GM23338 (cell line): Measurements from ENCODE around the gene ADAMTS15. TPM values are rescaled to one million over a fixed set of nuclear protein-coding genes. Genes with fewer than 3 reads are reported as not detected.

Experiments
- ATAC-seq: fragments of 200-7000 bp; cut with Tn5 transposase; 3 replicates; pipeline ENCODE4 v1.9.1; 2020
- DNase-seq: peaks from one replicate; pipeline ENCODE4 v3.0.0-alpha.2; 2015; ENCODE audit warnings: low spot score
- H2AFZ ChIP-seq: fragments of 200-600 bp; sonication (generic); 2 replicates; pipeline ENCODE4 v1.8.0; 2016; ENCODE audit warnings: antibody characterized with exemption, mild to moderate bottlenecking, moderate library complexity
- H3F3A ChIP-seq: fragments of 200-600 bp; sonication (generic); replicated peaks from 2 replicates; pipeline ENCODE4 v1.8.0; 2017; ENCODE audit warnings: antibody characterized with exemption, mixed run types, low read depth
- H3K27ac ChIP-seq: fragments of 200-600 bp; sonication (generic); 2 replicates; pipeline ENCODE4 v1.6.1; 2016; ENCODE audit warnings: low read depth
- H3K27me3 ChIP-seq: fragments of 200-600 bp; sonication (generic); 2 replicates; pipeline ENCODE4 v1.8.0; 2016; ENCODE audit warnings: mild to moderate bottlenecking, mixed run types, moderate library complexity; ENCODE audit not compliant: insufficient read depth
- H3K36me3 ChIP-seq: fragments of 200-600 bp; sonication (generic); 2 replicates; pipeline ENCODE4 v1.8.0; 2016; ENCODE audit warnings: mild to moderate bottlenecking; ENCODE audit not compliant: insufficient read depth
- H3K4me1 ChIP-seq: fragments of 200-600 bp; sonication (generic); 2 replicates; pipeline ENCODE4 v1.8.0; 2016; ENCODE audit warnings: mild to moderate bottlenecking, moderate library complexity; ENCODE audit not compliant: insufficient read depth
- H3K4me2 ChIP-seq: fragments of 200-600 bp; sonication (generic); 2 replicates; pipeline ENCODE4 v1.7.1; 2017; ENCODE audit warnings: mixed run types
- H3K4me3 ChIP-seq: fragments of 200-600 bp; sonication (generic); 2 replicates; pipeline ENCODE4 v1.6.1; 2016; ENCODE audit warnings: mixed run types
- H3K79me2 ChIP-seq: fragments of 200-600 bp; sonication (generic); replicated peaks from 2 replicates; pipeline ENCODE4 v1.8.0; 2017; ENCODE audit warnings: mild to moderate bottlenecking; ENCODE audit not compliant: insufficient read depth
- H3K9me2 ChIP-seq: fragments of 200-600 bp; sonication (generic); 2 replicates; pipeline ENCODE4 v1.8.0; 2017; ENCODE audit not compliant: insufficient read depth
- H4K20me1 ChIP-seq: fragments of 200-600 bp; sonication (generic); replicated peaks from 2 replicates; pipeline ENCODE4 v1.8.0; 2017; ENCODE audit warnings: mild to moderate bottlenecking; ENCODE audit not compliant: insufficient read depth
- H3K27ac Mint-ChIP-seq: 2 replicates; pipeline ENCODE4 v1.8.0; 2020; ENCODE audit warnings: inconsistent platforms, mild to moderate bottlenecking, moderate library complexity, mixed read lengths
- H3K27me3 Mint-ChIP-seq: 3 replicates; pipeline ENCODE4 v1.8.0; 2022; ENCODE audit warnings: low read depth, mild to moderate bottlenecking, moderate library complexity, mixed read lengths, inconsistent platforms; ENCODE audit not compliant: insufficient read depth, poor library complexity
- H3K36me3 Mint-ChIP-seq: 3 replicates; pipeline ENCODE4 v1.8.0; 2021; ENCODE audit warnings: low read depth, mild to moderate bottlenecking, inconsistent platforms, moderate library complexity, mixed read lengths
- H3K4me1 Mint-ChIP-seq: 3 replicates; pipeline ENCODE4 v1.8.0; 2020; ENCODE audit warnings: mild to moderate bottlenecking, inconsistent platforms, mixed read lengths
- H3K4me3 Mint-ChIP-seq: 3 replicates; pipeline ENCODE4 v1.8.0; 2021; ENCODE audit warnings: moderate library complexity, mild to moderate bottlenecking, inconsistent platforms, mixed read lengths
- H3K9me3 Mint-ChIP-seq: 3 replicates; pipeline ENCODE4 v1.8.0; 2020; ENCODE audit warnings: moderate library complexity, mild to moderate bottlenecking, inconsistent platforms, mixed read lengths
- EZH2 ChIP-seq: fragments of 200-600 bp; sonication (generic); IDR thresholded peaks from one replicate; pipeline ENCODE4 v1.8.0; 2017; ENCODE audit warnings: antibody characterized with exemption, mild to moderate bottlenecking, low read depth; ENCODE audit not compliant: unreplicated experiment
- EZH2phosphoT487 ChIP-seq: fragments of 200-600 bp; sonication (generic); IDR thresholded peaks from one replicate; pipeline ENCODE4 v1.8.1; 2018; ENCODE audit warnings: antibody characterized with exemption; ENCODE audit not compliant: unreplicated experiment
- JUNB ChIP-seq: IDR thresholded peaks from one replicate; pipeline ENCODE4 v1.6.1; 2016; ENCODE audit warnings: antibody characterized with exemption; ENCODE audit not compliant: unreplicated experiment
- NANOG ChIP-seq: IDR thresholded peaks from 2 replicates; pipeline ENCODE4 v1.6.1; 2016; ENCODE audit warnings: antibody characterized with exemption, borderline replicate concordance
- POLR2AphosphoS5 ChIP-seq: IDR thresholded peaks from 2 replicates; pipeline ENCODE4 v1.6.1; 2016; ENCODE audit warnings: antibody characterized with exemption, low read depth
- STAT1 ChIP-seq: IDR thresholded peaks from one replicate; pipeline ENCODE4 v1.6.1; 2016; ENCODE audit warnings: antibody characterized with exemption; ENCODE audit not compliant: unreplicated experiment
- ZNF114 ChIP-seq: fragments of 250-450 bp; sonication (Bioruptor Pico); IDR thresholded peaks from 2 replicates; pipeline ENCODE4 v1.5.0; 2020; ENCODE audit warnings: mild to moderate bottlenecking, moderate library complexity
- polyA plus RNA-seq: library from polyadenylated mRNA; unstranded; fragments of >200 nt; fragmentation: Nextera tagmentation; extraction: Ambion mirVana; gene quantifications from 2 replicates; pipeline ENCODE4 v1.2.1, GENCODE V29; 2016
- total RNA-seq: library from RNA; depleted of rRNA; stranded (reverse); fragments of >200 nt; shearing (Covaris generic); gene quantifications from 2 replicates; pipeline ENCODE4 v1.2.3, GENCODE V29; 2014
- TF ChIP-seq, protein P1 (sequence below): IDR thresholded peaks from 2 replicates; pipeline ENCODE4 v1.6.1; 2016; ENCODE audit warnings: antibody characterized with exemption
- TF ChIP-seq, protein P2 (sequence below): fragments of 250-450 bp; sonication (Bioruptor Pico); IDR thresholded peaks from 2 replicates; pipeline ENCODE4 v1.5.0; 2020; ENCODE audit warnings: mild to moderate bottlenecking, moderate library complexity
- TF ChIP-seq, protein P3 (sequence below): IDR thresholded peaks from one replicate; pipeline ENCODE4 v1.6.1; 2018; ENCODE audit warnings: antibody characterized with exemption; ENCODE audit not compliant: unreplicated experiment

Gene ADAMTS15
- total and polyA plus RNA-seq, 2 experiments from 2014 or later = 0.42 to 5.6 TPM

DNA sequence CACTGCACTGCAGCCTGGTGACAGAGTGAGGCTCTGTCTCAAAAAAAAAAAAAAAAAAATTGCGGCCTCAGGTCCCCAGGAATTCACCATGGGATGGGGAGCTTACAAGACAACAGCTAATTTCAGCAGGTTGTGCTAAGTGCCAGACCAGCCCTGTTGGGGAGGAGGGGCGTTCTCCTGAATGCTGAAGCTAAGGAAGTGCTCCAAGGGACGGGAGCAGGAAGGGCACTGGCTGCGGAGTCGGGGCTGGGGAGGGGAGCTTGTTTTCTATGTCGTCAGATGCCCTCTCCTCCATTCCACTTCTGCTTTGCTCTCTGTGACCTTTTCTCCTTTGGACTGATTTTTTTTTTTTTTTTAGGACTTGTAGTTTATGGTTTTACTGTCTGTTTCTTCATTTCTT is 4.5 kb downstream of the ADAMTS15 start:
- Histone ChIP-seq H3K79me2 (no peaks in the 10 kb centered on the region), H3K9me2 (no peaks in the 10 kb centered on the region), H3K4me2 (no peak overlapping the region), H3K4me3 (no peak overlapping the region), H2AFZ (no peak overlapping the region), H3F3A (0 out of 2 replicates have a peak, but pooled peaks cover 10% of the 10 kb centered on the region), H3K27ac (no peak overlapping the region), H3K36me3 (no peaks in the 10 kb centered on the region; the same call in 1 of the 2 replicates), H3K27me3 (peaks cover 38% of the 10 kb centered on the region), H3K4me1 (no peaks in the 10 kb centered on the region), H4K20me1 (no peaks in the 10 kb centered on the region; the same call in 1 of the 2 replicates)
- no peak overlapping the region for H3K27ac Mint-ChIP-seq
- TF ChIP-seq NANOG (no peak), EZH2phosphoT487 (no peak), STAT1 (no peak), JUNB (no peak), ZNF114 (CRISPR knock-in tag) (no peak), POLR2AphosphoS5 (no peak), EZH2 (no peak)
- TF ChIP-seq, protein P1, sequence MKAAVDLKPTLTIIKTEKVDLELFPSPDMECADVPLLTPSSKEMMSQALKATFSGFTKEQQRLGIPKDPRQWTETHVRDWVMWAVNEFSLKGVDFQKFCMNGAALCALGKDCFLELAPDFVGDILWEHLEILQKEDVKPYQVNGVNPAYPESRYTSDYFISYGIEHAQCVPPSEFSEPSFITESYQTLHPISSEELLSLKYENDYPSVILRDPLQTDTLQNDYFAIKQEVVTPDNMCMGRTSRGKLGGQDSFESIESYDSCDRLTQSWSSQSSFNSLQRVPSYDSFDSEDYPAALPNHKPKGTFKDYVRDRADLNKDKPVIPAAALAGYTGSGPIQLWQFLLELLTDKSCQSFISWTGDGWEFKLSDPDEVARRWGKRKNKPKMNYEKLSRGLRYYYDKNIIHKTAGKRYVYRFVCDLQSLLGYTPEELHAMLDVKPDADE = no peak
- TF ChIP-seq, protein P2, sequence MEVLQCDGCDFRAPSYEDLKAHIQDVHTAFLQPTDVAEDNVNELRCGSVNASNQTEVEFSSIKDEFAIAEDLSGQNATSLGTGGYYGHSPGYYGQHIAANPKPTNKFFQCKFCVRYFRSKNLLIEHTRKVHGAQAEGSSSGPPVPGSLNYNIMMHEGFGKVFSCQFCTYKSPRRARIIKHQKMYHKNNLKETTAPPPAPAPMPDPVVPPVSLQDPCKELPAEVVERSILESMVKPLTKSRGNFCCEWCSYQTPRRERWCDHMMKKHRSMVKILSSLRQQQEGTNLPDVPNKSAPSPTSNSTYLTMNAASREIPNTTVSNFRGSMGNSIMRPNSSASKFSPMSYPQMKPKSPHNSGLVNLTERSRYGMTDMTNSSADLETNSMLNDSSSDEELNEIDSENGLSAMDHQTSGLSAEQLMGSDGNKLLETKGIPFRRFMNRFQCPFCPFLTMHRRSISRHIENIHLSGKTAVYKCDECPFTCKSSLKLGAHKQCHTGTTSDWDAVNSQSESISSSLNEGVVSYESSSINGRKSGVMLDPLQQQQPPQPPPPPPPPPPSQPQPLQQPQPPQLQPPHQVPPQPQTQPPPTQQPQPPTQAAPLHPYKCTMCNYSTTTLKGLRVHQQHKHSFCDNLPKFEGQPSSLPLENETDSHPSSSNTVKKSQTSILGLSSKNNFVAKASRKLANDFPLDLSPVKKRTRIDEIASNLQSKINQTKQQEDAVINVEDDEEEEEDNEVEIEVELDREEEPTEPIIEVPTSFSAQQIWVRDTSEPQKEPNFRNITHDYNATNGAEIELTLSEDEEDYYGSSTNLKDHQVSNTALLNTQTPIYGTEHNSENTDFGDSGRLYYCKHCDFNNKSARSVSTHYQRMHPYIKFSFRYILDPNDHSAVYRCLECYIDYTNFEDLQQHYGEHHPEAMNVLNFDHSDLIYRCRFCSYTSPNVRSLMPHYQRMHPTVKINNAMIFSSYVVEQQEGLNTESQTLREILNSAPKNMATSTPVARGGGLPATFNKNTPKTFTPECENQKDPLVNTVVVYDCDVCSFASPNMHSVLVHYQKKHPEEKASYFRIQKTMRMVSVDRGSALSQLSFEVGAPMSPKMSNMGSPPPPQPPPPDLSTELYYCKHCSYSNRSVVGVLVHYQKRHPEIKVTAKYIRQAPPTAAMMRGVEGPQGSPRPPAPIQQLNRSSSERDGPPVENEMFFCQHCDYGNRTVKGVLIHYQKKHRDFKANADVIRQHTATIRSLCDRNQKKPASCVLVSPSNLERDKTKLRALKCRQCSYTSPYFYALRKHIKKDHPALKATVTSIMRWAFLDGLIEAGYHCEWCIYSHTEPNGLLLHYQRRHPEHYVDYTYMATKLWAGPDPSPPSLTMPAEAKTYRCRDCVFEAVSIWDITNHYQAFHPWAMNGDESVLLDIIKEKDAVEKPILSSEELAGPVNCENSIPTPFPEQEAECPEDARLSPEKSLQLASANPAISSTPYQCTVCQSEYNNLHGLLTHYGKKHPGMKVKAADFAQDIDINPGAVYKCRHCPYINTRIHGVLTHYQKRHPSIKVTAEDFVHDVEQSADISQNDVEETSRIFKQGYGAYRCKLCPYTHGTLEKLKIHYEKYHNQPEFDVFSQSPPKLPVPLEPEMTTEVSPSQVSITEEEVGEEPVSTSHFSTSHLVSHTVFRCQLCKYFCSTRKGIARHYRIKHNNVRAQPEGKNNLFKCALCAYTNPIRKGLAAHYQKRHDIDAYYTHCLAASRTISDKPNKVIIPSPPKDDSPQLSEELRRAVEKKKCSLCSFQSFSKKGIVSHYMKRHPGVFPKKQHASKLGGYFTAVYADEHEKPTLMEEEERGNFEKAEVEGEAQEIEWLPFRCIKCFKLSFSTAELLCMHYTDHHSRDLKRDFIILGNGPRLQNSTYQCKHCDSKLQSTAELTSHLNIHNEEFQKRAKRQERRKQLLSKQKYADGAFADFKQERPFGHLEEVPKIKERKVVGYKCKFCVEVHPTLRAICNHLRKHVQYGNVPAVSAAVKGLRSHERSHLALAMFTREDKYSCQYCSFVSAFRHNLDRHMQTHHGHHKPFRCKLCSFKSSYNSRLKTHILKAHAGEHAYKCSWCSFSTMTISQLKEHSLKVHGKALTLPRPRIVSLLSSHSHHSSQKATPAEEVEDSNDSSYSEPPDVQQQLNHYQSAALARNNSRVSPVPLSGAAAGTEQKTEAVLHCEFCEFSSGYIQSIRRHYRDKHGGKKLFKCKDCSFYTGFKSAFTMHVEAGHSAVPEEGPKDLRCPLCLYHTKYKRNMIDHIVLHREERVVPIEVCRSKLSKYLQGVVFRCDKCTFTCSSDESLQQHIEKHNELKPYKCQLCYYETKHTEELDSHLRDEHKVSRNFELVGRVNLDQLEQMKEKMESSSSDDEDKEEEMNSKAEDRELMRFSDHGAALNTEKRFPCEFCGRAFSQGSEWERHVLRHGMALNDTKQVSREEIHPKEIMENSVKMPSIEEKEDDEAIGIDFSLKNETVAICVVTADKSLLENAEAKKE (CRISPR knock-in tag) = no peak
- TF ChIP-seq, protein P3, sequence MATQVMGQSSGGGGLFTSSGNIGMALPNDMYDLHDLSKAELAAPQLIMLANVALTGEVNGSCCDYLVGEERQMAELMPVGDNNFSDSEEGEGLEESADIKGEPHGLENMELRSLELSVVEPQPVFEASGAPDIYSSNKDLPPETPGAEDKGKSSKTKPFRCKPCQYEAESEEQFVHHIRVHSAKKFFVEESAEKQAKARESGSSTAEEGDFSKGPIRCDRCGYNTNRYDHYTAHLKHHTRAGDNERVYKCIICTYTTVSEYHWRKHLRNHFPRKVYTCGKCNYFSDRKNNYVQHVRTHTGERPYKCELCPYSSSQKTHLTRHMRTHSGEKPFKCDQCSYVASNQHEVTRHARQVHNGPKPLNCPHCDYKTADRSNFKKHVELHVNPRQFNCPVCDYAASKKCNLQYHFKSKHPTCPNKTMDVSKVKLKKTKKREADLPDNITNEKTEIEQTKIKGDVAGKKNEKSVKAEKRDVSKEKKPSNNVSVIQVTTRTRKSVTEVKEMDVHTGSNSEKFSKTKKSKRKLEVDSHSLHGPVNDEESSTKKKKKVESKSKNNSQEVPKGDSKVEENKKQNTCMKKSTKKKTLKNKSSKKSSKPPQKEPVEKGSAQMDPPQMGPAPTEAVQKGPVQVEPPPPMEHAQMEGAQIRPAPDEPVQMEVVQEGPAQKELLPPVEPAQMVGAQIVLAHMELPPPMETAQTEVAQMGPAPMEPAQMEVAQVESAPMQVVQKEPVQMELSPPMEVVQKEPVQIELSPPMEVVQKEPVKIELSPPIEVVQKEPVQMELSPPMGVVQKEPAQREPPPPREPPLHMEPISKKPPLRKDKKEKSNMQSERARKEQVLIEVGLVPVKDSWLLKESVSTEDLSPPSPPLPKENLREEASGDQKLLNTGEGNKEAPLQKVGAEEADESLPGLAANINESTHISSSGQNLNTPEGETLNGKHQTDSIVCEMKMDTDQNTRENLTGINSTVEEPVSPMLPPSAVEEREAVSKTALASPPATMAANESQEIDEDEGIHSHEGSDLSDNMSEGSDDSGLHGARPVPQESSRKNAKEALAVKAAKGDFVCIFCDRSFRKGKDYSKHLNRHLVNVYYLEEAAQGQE = no peak
- H3K9me3 Mint-ChIP-seq = peaks cover 2% of the 10 kb centered on the region; the same call in 1 of the 3 replicates
- peaks cover 3% of the 10 kb centered on the region; the same call in 1 of the 3 replicates for H3K36me3 Mint-ChIP-seq
- DNase-seq (peak; percentile 48), ATAC-seq (no peak)
- peaks cover 9% of the 10 kb centered on the region for H3K4me1 Mint-ChIP-seq
- no peak overlapping the region for H3K4me3 Mint-ChIP-seq
- H3K27me3 Mint-ChIP-seq = peaks cover 51% of the 10 kb centered on the region
